IPS-NIHi11 (cell line): ENCODE measurements around the gene PNPLA7.
"Not testable (repeated sequence)": the region's sequence is repeated elsewhere in the genome, so short reads cannot be mapped to it uniquely, and the experiment has no call there.

Source experiments
- DNase-seq: peaks from one replicate; pipeline ENCODE4 v3.0.0; 2012; ENCODE audit warnings: mixed read lengths, low spot score

PNPLA7 gene

GRCh38 chr9:137450539-137451222 is 99.5 kb downstream of the PNPLA7 start:
- not testable (repeated sequence) for DNase-seq

- no peak for DNase-seq
These were observed 100.2 kb downstream of the PNPLA7 start for GRCh38 chr9:137449931-137450538.

- no peak for DNase-seq
These were observed 100.9 kb downstream of the PNPLA7 start for GRCh38 chr9:137449081-137449844.

- DNase-seq, result no peak
These were observed 101.6 kb downstream of the PNPLA7 start for GRCh38 chr9:137448602-137448962.

GRCh38 chr9:137447722-137448601 is 102.2 kb downstream of the PNPLA7 start:
- DNase-seq, result no peak

- DNase-seq, result no peak
These were observed 103.2 kb downstream of the PNPLA7 start for GRCh38 chr9:137446851-137447471.

- no peak for DNase-seq
These were observed 104.2 kb downstream of the PNPLA7 start for GRCh38 chr9:137445930-137446431.

- DNase-seq, result peak; percentile 75
These were observed 104.9 kb downstream of the PNPLA7 start for GRCh38 chr9:137445275-137445807.

- DNase-seq, result no peak
These were observed 106.0 kb downstream of the PNPLA7 start for GRCh38 chr9:137444106-137444790.

- DNase-seq, result no peak
These were observed 108.3 kb downstream of the PNPLA7 start for GRCh38 chr9:137441935-137442321.

GRCh38 chr9:137441289-137441934 is 108.8 kb downstream of the PNPLA7 start, which contains the start of gene ENTPD8:
Gene ENTPD8 (minus strand): TSS chr9:137441357. CDS start chr9:137438285, 3,072 bp downstream.
- DNase-seq, result peak; percentile 96

GRCh38 chr9:137439158-137439714 is 111.0 kb downstream of the PNPLA7 start:
- DNase-seq, result peak; percentile 7

- DNase-seq, result peak; percentile 6
These were observed 111.5 kb downstream of the PNPLA7 start for GRCh38 chr9:137438591-137439157.

- peak; percentile 10 for DNase-seq
These were observed 112.3 kb downstream of the PNPLA7 start for GRCh38 chr9:137437691-137438590.

GRCh38 chr9:137436761-137437600 is 113.2 kb downstream of the PNPLA7 start:
- peak; percentile 6 for DNase-seq

- DNase-seq, result peak; percentile 68
These were observed 114.0 kb downstream of the PNPLA7 start for GRCh38 chr9:137435980-137436760.
